GM23338 (cell line): ENCODE data around the gene CLIC5. TPM values are rescaled to one million over a fixed set of nuclear protein-coding genes. Genes with fewer than 3 reads are reported as not detected.

Experiments used
- ATAC-seq: fragments of 200-7000 bp; cut with Tn5 transposase; 3 replicates; pipeline ENCODE4 v1.9.1; 2020
- DNase-seq: peaks from one replicate; pipeline ENCODE4 v3.0.0-alpha.2; 2015; ENCODE audit warnings: low spot score
- H2AFZ ChIP-seq: fragments of 200-600 bp; sonication (generic); 2 replicates; pipeline ENCODE4 v1.8.0; 2016; ENCODE audit warnings: antibody characterized with exemption, mild to moderate bottlenecking, moderate library complexity
- H3F3A ChIP-seq: fragments of 200-600 bp; sonication (generic); replicated peaks from 2 replicates; pipeline ENCODE4 v1.8.0; 2017; ENCODE audit warnings: antibody characterized with exemption, mixed run types, low read depth
- H3K27ac ChIP-seq: fragments of 200-600 bp; sonication (generic); 2 replicates; pipeline ENCODE4 v1.6.1; 2016; ENCODE audit warnings: low read depth
- H3K27me3 ChIP-seq: fragments of 200-600 bp; sonication (generic); 2 replicates; pipeline ENCODE4 v1.8.0; 2016; ENCODE audit warnings: mild to moderate bottlenecking, mixed run types, moderate library complexity; ENCODE audit not compliant: insufficient read depth
- H3K36me3 ChIP-seq: fragments of 200-600 bp; sonication (generic); 2 replicates; pipeline ENCODE4 v1.8.0; 2016; ENCODE audit warnings: mild to moderate bottlenecking; ENCODE audit not compliant: insufficient read depth
- H3K4me1 ChIP-seq: fragments of 200-600 bp; sonication (generic); 2 replicates; pipeline ENCODE4 v1.8.0; 2016; ENCODE audit warnings: mild to moderate bottlenecking, moderate library complexity; ENCODE audit not compliant: insufficient read depth
- H3K4me2 ChIP-seq: fragments of 200-600 bp; sonication (generic); 2 replicates; pipeline ENCODE4 v1.7.1; 2017; ENCODE audit warnings: mixed run types
- H3K4me3 ChIP-seq: fragments of 200-600 bp; sonication (generic); 2 replicates; pipeline ENCODE4 v1.6.1; 2016; ENCODE audit warnings: mixed run types
- H3K79me2 ChIP-seq: fragments of 200-600 bp; sonication (generic); replicated peaks from 2 replicates; pipeline ENCODE4 v1.8.0; 2017; ENCODE audit warnings: mild to moderate bottlenecking; ENCODE audit not compliant: insufficient read depth
- H3K9me2 ChIP-seq: fragments of 200-600 bp; sonication (generic); 2 replicates; pipeline ENCODE4 v1.8.0; 2017; ENCODE audit not compliant: insufficient read depth
- H4K20me1 ChIP-seq: fragments of 200-600 bp; sonication (generic); replicated peaks from 2 replicates; pipeline ENCODE4 v1.8.0; 2017; ENCODE audit warnings: mild to moderate bottlenecking; ENCODE audit not compliant: insufficient read depth
- H3K27ac Mint-ChIP-seq: 2 replicates; pipeline ENCODE4 v1.8.0; 2020; ENCODE audit warnings: inconsistent platforms, mild to moderate bottlenecking, moderate library complexity, mixed read lengths
- H3K27me3 Mint-ChIP-seq: 3 replicates; pipeline ENCODE4 v1.8.0; 2022; ENCODE audit warnings: low read depth, mild to moderate bottlenecking, moderate library complexity, mixed read lengths, inconsistent platforms; ENCODE audit not compliant: insufficient read depth, poor library complexity
- H3K36me3 Mint-ChIP-seq: 3 replicates; pipeline ENCODE4 v1.8.0; 2021; ENCODE audit warnings: low read depth, mild to moderate bottlenecking, inconsistent platforms, moderate library complexity, mixed read lengths
- H3K4me1 Mint-ChIP-seq: 3 replicates; pipeline ENCODE4 v1.8.0; 2020; ENCODE audit warnings: mild to moderate bottlenecking, inconsistent platforms, mixed read lengths
- H3K4me3 Mint-ChIP-seq: 3 replicates; pipeline ENCODE4 v1.8.0; 2021; ENCODE audit warnings: moderate library complexity, mild to moderate bottlenecking, inconsistent platforms, mixed read lengths
- H3K9me3 Mint-ChIP-seq: 3 replicates; pipeline ENCODE4 v1.8.0; 2020; ENCODE audit warnings: moderate library complexity, mild to moderate bottlenecking, inconsistent platforms, mixed read lengths
- EZH2 ChIP-seq: fragments of 200-600 bp; sonication (generic); IDR thresholded peaks from one replicate; pipeline ENCODE4 v1.8.0; 2017; ENCODE audit warnings: antibody characterized with exemption, mild to moderate bottlenecking, low read depth; ENCODE audit not compliant: unreplicated experiment
- ZNF114 ChIP-seq: fragments of 250-450 bp; sonication (Bioruptor Pico); IDR thresholded peaks from 2 replicates; pipeline ENCODE4 v1.5.0; 2020; ENCODE audit warnings: mild to moderate bottlenecking, moderate library complexity
- ZNF331 ChIP-seq: fragments of 250-450 bp; sonication (Bioruptor Pico); IDR thresholded peaks from 2 replicates; pipeline ENCODE4 v1.5.0; 2020; ENCODE audit warnings: low read depth, mild to moderate bottlenecking, moderate library complexity
- polyA plus RNA-seq: library from polyadenylated mRNA; unstranded; fragments of >200 nt; fragmentation: Nextera tagmentation; extraction: Ambion mirVana; gene quantifications from 2 replicates; pipeline ENCODE4 v1.2.1, GENCODE V29; 2016
- total RNA-seq: library from RNA; depleted of rRNA; stranded (reverse); fragments of >200 nt; shearing (Covaris generic); gene quantifications from 2 replicates; pipeline ENCODE4 v1.2.3, GENCODE V29; 2014
- TF ChIP-seq, protein P1 (sequence below), 2 experiments: fragments of 200-600 bp in 1 of 2; sonication (generic) in 1 of 2; conservative IDR thresholded peaks; 2 replicates each; pipeline versions ENCODE4 v1.5.1 to v1.6.1; 2016 to 2017; ENCODE audit warnings: antibody characterized with exemption in 2 of 2, low read depth in 2 of 2, mild to moderate bottlenecking in 2 of 2, moderate library complexity in 1 of 2
- TF ChIP-seq, protein P2 (sequence below): fragments of 250-450 bp; sonication (Bioruptor Pico); IDR thresholded peaks from 2 replicates; pipeline ENCODE4 v1.5.0; 2020; ENCODE audit warnings: mild to moderate bottlenecking, moderate library complexity
- TF ChIP-seq, protein P3 (sequence below): IDR thresholded peaks from 2 replicates; pipeline ENCODE4 v1.6.1; 2016; ENCODE audit warnings: antibody characterized with exemption

Gene CLIC5
- total and polyA plus RNA-seq, 2 experiments from 2014 or later = 0.08 TPM; not detected in 1

DNA sequence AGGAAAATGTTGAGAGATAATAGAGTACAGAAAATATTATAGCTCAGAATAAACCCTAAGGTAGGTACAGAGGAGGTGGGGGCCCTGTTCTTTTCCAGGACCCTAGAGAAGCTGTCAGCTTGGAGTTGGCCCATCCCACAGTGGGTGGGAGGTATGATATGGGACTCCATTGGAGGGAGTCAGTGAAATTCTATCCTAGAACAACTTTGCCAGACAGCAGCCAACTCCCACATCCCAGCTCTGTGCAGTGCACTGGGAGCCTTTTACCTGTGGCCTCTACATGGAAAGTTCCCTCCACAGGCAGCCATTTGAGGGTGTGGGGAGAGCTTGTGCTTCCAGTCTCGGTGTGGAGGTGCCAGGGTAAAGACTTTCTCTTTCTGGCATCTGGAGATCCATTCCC lies 36.8 kb upstream of the CLIC5 start:
- Mint-ChIP-seq H3K4me1 (peaks cover 17% of the 10 kb centered on the region; the same call in 2 of the 3 replicates), H3K27ac (no peak overlapping the region), H3K27me3 (peaks cover 5% of the 10 kb centered on the region), H3K9me3 (peaks cover 11% of the 10 kb centered on the region), H3K36me3 (peaks cover 6% of the 10 kb centered on the region; the same call in 2 of the 3 replicates), H3K4me3 (no peak overlapping the region)
- no peaks in the 10 kb centered on the region for H3K79me2 ChIP-seq
- H3K4me3 ChIP-seq = no peak overlapping the region
- H3K27me3 ChIP-seq = no peaks in the 10 kb centered on the region
- H4K20me1 ChIP-seq = no peaks in the 10 kb centered on the region
- no peaks in the 10 kb centered on the region for H3K9me2 ChIP-seq
- H3F3A ChIP-seq = no peaks in the 10 kb centered on the region
- H3K4me2 ChIP-seq = no peak overlapping the region
- no peaks in the 10 kb centered on the region; the same call in 1 of the 2 replicates for H3K36me3 ChIP-seq
- TF ChIP-seq, protein P1, sequence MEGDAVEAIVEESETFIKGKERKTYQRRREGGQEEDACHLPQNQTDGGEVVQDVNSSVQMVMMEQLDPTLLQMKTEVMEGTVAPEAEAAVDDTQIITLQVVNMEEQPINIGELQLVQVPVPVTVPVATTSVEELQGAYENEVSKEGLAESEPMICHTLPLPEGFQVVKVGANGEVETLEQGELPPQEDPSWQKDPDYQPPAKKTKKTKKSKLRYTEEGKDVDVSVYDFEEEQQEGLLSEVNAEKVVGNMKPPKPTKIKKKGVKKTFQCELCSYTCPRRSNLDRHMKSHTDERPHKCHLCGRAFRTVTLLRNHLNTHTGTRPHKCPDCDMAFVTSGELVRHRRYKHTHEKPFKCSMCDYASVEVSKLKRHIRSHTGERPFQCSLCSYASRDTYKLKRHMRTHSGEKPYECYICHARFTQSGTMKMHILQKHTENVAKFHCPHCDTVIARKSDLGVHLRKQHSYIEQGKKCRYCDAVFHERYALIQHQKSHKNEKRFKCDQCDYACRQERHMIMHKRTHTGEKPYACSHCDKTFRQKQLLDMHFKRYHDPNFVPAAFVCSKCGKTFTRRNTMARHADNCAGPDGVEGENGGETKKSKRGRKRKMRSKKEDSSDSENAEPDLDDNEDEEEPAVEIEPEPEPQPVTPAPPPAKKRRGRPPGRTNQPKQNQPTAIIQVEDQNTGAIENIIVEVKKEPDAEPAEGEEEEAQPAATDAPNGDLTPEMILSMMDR (conservative IDR thresholded peaks at IDR 0.05; ENCODE audit: low read depth in 2 of 2) = no peak
- TF ChIP-seq, protein P2, sequence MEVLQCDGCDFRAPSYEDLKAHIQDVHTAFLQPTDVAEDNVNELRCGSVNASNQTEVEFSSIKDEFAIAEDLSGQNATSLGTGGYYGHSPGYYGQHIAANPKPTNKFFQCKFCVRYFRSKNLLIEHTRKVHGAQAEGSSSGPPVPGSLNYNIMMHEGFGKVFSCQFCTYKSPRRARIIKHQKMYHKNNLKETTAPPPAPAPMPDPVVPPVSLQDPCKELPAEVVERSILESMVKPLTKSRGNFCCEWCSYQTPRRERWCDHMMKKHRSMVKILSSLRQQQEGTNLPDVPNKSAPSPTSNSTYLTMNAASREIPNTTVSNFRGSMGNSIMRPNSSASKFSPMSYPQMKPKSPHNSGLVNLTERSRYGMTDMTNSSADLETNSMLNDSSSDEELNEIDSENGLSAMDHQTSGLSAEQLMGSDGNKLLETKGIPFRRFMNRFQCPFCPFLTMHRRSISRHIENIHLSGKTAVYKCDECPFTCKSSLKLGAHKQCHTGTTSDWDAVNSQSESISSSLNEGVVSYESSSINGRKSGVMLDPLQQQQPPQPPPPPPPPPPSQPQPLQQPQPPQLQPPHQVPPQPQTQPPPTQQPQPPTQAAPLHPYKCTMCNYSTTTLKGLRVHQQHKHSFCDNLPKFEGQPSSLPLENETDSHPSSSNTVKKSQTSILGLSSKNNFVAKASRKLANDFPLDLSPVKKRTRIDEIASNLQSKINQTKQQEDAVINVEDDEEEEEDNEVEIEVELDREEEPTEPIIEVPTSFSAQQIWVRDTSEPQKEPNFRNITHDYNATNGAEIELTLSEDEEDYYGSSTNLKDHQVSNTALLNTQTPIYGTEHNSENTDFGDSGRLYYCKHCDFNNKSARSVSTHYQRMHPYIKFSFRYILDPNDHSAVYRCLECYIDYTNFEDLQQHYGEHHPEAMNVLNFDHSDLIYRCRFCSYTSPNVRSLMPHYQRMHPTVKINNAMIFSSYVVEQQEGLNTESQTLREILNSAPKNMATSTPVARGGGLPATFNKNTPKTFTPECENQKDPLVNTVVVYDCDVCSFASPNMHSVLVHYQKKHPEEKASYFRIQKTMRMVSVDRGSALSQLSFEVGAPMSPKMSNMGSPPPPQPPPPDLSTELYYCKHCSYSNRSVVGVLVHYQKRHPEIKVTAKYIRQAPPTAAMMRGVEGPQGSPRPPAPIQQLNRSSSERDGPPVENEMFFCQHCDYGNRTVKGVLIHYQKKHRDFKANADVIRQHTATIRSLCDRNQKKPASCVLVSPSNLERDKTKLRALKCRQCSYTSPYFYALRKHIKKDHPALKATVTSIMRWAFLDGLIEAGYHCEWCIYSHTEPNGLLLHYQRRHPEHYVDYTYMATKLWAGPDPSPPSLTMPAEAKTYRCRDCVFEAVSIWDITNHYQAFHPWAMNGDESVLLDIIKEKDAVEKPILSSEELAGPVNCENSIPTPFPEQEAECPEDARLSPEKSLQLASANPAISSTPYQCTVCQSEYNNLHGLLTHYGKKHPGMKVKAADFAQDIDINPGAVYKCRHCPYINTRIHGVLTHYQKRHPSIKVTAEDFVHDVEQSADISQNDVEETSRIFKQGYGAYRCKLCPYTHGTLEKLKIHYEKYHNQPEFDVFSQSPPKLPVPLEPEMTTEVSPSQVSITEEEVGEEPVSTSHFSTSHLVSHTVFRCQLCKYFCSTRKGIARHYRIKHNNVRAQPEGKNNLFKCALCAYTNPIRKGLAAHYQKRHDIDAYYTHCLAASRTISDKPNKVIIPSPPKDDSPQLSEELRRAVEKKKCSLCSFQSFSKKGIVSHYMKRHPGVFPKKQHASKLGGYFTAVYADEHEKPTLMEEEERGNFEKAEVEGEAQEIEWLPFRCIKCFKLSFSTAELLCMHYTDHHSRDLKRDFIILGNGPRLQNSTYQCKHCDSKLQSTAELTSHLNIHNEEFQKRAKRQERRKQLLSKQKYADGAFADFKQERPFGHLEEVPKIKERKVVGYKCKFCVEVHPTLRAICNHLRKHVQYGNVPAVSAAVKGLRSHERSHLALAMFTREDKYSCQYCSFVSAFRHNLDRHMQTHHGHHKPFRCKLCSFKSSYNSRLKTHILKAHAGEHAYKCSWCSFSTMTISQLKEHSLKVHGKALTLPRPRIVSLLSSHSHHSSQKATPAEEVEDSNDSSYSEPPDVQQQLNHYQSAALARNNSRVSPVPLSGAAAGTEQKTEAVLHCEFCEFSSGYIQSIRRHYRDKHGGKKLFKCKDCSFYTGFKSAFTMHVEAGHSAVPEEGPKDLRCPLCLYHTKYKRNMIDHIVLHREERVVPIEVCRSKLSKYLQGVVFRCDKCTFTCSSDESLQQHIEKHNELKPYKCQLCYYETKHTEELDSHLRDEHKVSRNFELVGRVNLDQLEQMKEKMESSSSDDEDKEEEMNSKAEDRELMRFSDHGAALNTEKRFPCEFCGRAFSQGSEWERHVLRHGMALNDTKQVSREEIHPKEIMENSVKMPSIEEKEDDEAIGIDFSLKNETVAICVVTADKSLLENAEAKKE (CRISPR knock-in tag) = no peak
- TF ChIP-seq, protein P3, sequence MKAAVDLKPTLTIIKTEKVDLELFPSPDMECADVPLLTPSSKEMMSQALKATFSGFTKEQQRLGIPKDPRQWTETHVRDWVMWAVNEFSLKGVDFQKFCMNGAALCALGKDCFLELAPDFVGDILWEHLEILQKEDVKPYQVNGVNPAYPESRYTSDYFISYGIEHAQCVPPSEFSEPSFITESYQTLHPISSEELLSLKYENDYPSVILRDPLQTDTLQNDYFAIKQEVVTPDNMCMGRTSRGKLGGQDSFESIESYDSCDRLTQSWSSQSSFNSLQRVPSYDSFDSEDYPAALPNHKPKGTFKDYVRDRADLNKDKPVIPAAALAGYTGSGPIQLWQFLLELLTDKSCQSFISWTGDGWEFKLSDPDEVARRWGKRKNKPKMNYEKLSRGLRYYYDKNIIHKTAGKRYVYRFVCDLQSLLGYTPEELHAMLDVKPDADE = no peak
- TF ChIP-seq ZNF331 (CRISPR knock-in tag) (no peak), ZNF114 (CRISPR knock-in tag) (no peak), EZH2 (no peak)
- DNase-seq (no peak), ATAC-seq (peak; percentile 48)
- no peak overlapping the region for H3K27ac ChIP-seq
- peaks cover 4% of the 10 kb centered on the region for H3K4me1 ChIP-seq
- no peak overlapping the region for H2AFZ ChIP-seq
